Astrocyte (in vitro differentiated cells and primary cell): ENCODE measurements around the gene PKD1. TPM values are rescaled to one million over a fixed set of nuclear protein-coding genes. Genes with fewer than 3 reads are reported as not detected.

Experiments
- DNase-seq: peaks from one replicate; pipeline ENCODE4 v3.0.0-alpha.2; 2010; ENCODE audit warnings: low read depth
- FAIRE-seq: peaks from 2 replicates; lab custom pipeline; 2011; peaks lifted over from hg19 to GRCh38; lab: Jason Lieb, UNC
- H2AFZ ChIP-seq: 2 replicates; pipeline ENCODE4 v1.6.0; 2012; ENCODE audit warnings: low read depth, low read length, inconsistent platforms
- H3K27ac ChIP-seq: 2 replicates; pipeline ENCODE4 v1.5.1; 2011; ENCODE audit warnings: low read depth, low read length, inconsistent platforms
- H3K27me3 ChIP-seq: 2 replicates; pipeline ENCODE4 v1.6.0; 2011; ENCODE audit warnings: low read length, inconsistent platforms; ENCODE audit not compliant: insufficient read depth
- H3K36me3 ChIP-seq: 2 replicates; pipeline ENCODE4 v1.5.1; 2011; ENCODE audit warnings: low read length, inconsistent platforms; ENCODE audit not compliant: insufficient read depth
- H3K4me1 ChIP-seq: 2 replicates; pipeline ENCODE4 v1.5.1; 2011; ENCODE audit warnings: low read length, inconsistent platforms; ENCODE audit not compliant: insufficient read depth
- H3K4me2 ChIP-seq: 2 replicates; pipeline ENCODE4 v1.6.0; 2012; ENCODE audit warnings: low read length, inconsistent platforms
- H3K4me3 ChIP-seq: 2 replicates; pipeline ENCODE4 v1.5.1; 2011; ENCODE audit warnings: low read depth, mild to moderate bottlenecking, low read length, inconsistent platforms; ENCODE audit not compliant: insufficient read depth
- H3K79me2 ChIP-seq: 2 replicates; pipeline ENCODE4 v1.6.0; 2012; ENCODE audit warnings: mild to moderate bottlenecking, low read length, inconsistent platforms; ENCODE audit not compliant: insufficient read depth
- H3K9ac ChIP-seq: 2 replicates; pipeline ENCODE4 v1.6.0; 2012; ENCODE audit warnings: mild to moderate bottlenecking, low read length, inconsistent platforms
- H3K9me3 ChIP-seq: 2 replicates; pipeline ENCODE4 v1.5.1; 2012; ENCODE audit warnings: low read depth, mild to moderate bottlenecking, low read length, inconsistent platforms; ENCODE audit not compliant: insufficient read depth
- H4K20me1 ChIP-seq: 2 replicates; pipeline ENCODE4 v1.6.0; 2012; ENCODE audit warnings: low read length, inconsistent platforms; ENCODE audit not compliant: insufficient read depth
- H3K27ac Mint-ChIP-seq: one replicate; pipeline ENCODE4 v1.8.0; 2021; ENCODE audit warnings: mild to moderate bottlenecking, mixed read lengths; ENCODE audit not compliant: unreplicated experiment
- H3K27me3 Mint-ChIP-seq: one replicate; pipeline ENCODE4 v1.8.0; 2021; ENCODE audit warnings: low read depth, mixed read lengths; ENCODE audit not compliant: unreplicated experiment
- H3K36me3 Mint-ChIP-seq: one replicate; pipeline ENCODE4 v1.8.0; 2021; ENCODE audit warnings: low read depth, mixed read lengths; ENCODE audit not compliant: unreplicated experiment
- H3K4me1 Mint-ChIP-seq: one replicate; pipeline ENCODE4 v1.8.0; 2021; ENCODE audit warnings: low read depth, mixed read lengths; ENCODE audit not compliant: unreplicated experiment
- H3K4me3 Mint-ChIP-seq: one replicate; pipeline ENCODE4 v1.8.0; 2021; ENCODE audit warnings: mild to moderate bottlenecking, moderate library complexity, mixed read lengths; ENCODE audit not compliant: unreplicated experiment
- H3K9me3 Mint-ChIP-seq: one replicate; pipeline ENCODE4 v1.8.0; 2021; ENCODE audit warnings: mild to moderate bottlenecking, mixed read lengths; ENCODE audit not compliant: unreplicated experiment
- EZH2 ChIP-seq: IDR thresholded peaks from 2 replicates; pipeline ENCODE4 v1.6.1; 2012; ENCODE audit warnings: mild to moderate bottlenecking, low read length, inconsistent platforms; ENCODE audit not compliant: insufficient read depth
- total RNA-seq: library from RNA; stranded (reverse); gene quantifications from 2 replicates; pipeline ENCODE4 v1.2.1, GENCODE V29; 2021
- TF ChIP-seq, protein P1 (sequence below): IDR thresholded peaks from 2 replicates; pipeline ENCODE4 v1.5.1; 2011; ENCODE audit warnings: low read depth, mild to moderate bottlenecking, inconsistent platforms, low read length, moderate library complexity; ENCODE audit not compliant: insufficient read depth

Gene PKD1
- total RNA-seq, 1 donor from 2014 or later = 112 TPM

- H3K4me1 ChIP-seq = peaks cover 11% of the 10 kb centered on the region
- H3K4me1 Mint-ChIP-seq = no peaks in the 10 kb centered on the region
- H3K79me2 ChIP-seq = no peaks in the 10 kb centered on the region
- H3K4me2 ChIP-seq = no peak overlapping the region
- H3K27me3 Mint-ChIP-seq = no peaks in the 10 kb centered on the region
- H3K36me3 Mint-ChIP-seq = peaks cover 13% of the 10 kb centered on the region
- no peaks in the 10 kb centered on the region for H3K9me3 ChIP-seq
- no peak overlapping the region for H3K4me3 Mint-ChIP-seq
- no peak overlapping the region for H3K4me3 ChIP-seq
- FAIRE-seq (no peak), DNase-seq (no peak)
- H4K20me1 ChIP-seq = peaks cover 60% of the 10 kb centered on the region
- TF ChIP-seq EZH2 = no peak
- TF ChIP-seq, protein P1, sequence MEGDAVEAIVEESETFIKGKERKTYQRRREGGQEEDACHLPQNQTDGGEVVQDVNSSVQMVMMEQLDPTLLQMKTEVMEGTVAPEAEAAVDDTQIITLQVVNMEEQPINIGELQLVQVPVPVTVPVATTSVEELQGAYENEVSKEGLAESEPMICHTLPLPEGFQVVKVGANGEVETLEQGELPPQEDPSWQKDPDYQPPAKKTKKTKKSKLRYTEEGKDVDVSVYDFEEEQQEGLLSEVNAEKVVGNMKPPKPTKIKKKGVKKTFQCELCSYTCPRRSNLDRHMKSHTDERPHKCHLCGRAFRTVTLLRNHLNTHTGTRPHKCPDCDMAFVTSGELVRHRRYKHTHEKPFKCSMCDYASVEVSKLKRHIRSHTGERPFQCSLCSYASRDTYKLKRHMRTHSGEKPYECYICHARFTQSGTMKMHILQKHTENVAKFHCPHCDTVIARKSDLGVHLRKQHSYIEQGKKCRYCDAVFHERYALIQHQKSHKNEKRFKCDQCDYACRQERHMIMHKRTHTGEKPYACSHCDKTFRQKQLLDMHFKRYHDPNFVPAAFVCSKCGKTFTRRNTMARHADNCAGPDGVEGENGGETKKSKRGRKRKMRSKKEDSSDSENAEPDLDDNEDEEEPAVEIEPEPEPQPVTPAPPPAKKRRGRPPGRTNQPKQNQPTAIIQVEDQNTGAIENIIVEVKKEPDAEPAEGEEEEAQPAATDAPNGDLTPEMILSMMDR = no peak
- no peak overlapping the region for H2AFZ ChIP-seq
- no peak overlapping the region for H3K27ac ChIP-seq
- no peak overlapping the region for H3K9ac ChIP-seq
- peak overlapping the region; percentile 18 for H3K27ac Mint-ChIP-seq
- no peaks in the 10 kb centered on the region for H3K9me3 Mint-ChIP-seq
- H3K36me3 ChIP-seq = no peaks in the 10 kb centered on the region
- H3K27me3 ChIP-seq = no peaks in the 10 kb centered on the region
Observed at GRCh38 chr16:2092256-2092620, 43.5 kb downstream of the PKD1 start.

DNA sequence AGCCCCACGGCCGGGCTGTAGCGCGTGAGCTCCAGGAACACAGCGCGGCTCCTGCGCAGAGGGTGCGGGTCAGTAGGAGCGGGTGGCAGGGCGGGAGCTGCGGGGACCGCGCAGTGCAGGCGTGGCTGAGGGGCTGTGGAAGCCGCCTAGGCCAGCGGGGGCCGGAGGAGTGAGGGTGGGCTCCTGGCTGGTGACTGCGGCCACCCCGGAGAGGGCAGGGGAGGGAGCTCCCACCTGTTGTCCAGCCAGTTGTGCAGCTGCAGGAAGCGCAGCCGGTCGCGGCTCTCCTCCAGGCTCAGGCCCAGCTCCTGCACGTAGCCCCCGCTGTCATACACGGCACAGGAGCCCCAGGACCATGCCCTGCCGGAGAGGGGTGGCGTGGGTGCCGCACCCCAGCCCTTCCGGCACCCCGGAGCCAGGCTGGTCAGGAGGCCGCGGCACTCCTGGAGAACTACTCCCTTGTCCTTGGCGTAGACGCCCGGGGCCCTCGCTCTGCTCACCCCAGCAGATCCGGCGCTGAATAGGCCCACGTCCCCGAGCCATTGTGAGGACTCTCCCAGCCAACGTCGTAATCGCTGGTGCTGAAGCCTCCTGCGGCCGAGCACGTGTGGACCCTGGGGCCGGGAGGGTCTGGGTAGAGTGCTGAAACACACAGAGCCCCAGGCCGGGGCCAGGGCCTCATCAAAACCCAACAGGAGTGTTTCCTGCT, 44.0 kb downstream of the PKD1 start:
- Histone ChIP-seq H3K4me2 (peak overlapping the region; percentile 52), H4K20me1 (peaks cover 60% of the 10 kb centered on the region), H3K9ac (no peak overlapping the region), H3K36me3 (no peaks in the 10 kb centered on the region), H3K79me2 (no peaks in the 10 kb centered on the region), H3K4me3 (no peak overlapping the region), H3K27ac (no peak overlapping the region), H3K9me3 (no peaks in the 10 kb centered on the region), H3K27me3 (no peaks in the 10 kb centered on the region), H3K4me1 (peaks cover 11% of the 10 kb centered on the region), H2AFZ (no peak overlapping the region)
- peak overlapping the region; percentile 69 for H3K27ac Mint-ChIP-seq
- H3K9me3 Mint-ChIP-seq = no peaks in the 10 kb centered on the region
- no peak overlapping the region for H3K4me3 Mint-ChIP-seq
- no peaks in the 10 kb centered on the region for H3K27me3 Mint-ChIP-seq
- no peak for TF ChIP-seq EZH2
- TF ChIP-seq, protein P1 = no peak
- FAIRE-seq = no peak
- no peak for DNase-seq
- H3K36me3 Mint-ChIP-seq = peaks cover 13% of the 10 kb centered on the region
- H3K4me1 Mint-ChIP-seq = no peaks in the 10 kb centered on the region
